Endothelial cell (in vitro differentiated cells): Measurements from ENCODE around the gene ACAD11. TPM values are rescaled to one million over a fixed set of nuclear protein-coding genes. Genes with fewer than 3 reads are reported as not detected.
A peak's percentile ranks its signal among the peaks of the same experiment; 100 is the strongest.

Source experiments
- DNase-seq: peaks from one replicate; pipeline ENCODE4 v3.0.0; 2021; ENCODE audit warnings: low spot score
- H3K27ac Mint-ChIP-seq: one replicate; pipeline ENCODE4 v1.8.0; 2021; ENCODE audit warnings: mixed read lengths, inconsistent platforms; ENCODE audit not compliant: unreplicated experiment
- H3K27me3 Mint-ChIP-seq: one replicate; pipeline ENCODE4 v1.8.0; 2021; ENCODE audit warnings: mild to moderate bottlenecking, moderate library complexity, mixed read lengths, inconsistent platforms; ENCODE audit not compliant: unreplicated experiment
- H3K36me3 Mint-ChIP-seq: one replicate; pipeline ENCODE4 v1.8.0; 2021; ENCODE audit warnings: mild to moderate bottlenecking, low read depth, mixed read lengths, inconsistent platforms; ENCODE audit not compliant: unreplicated experiment
- H3K4me1 Mint-ChIP-seq: one replicate; pipeline ENCODE4 v1.8.0; 2021; ENCODE audit warnings: mild to moderate bottlenecking, mixed read lengths, inconsistent platforms; ENCODE audit not compliant: unreplicated experiment
- H3K4me3 Mint-ChIP-seq: one replicate; pipeline ENCODE4 v1.8.0; 2021; ENCODE audit warnings: mild to moderate bottlenecking, mixed read lengths, inconsistent platforms; ENCODE audit not compliant: unreplicated experiment
- H3K9me3 Mint-ChIP-seq: one replicate; pipeline ENCODE4 v1.8.0; 2021; ENCODE audit warnings: mixed read lengths, inconsistent platforms; ENCODE audit not compliant: unreplicated experiment
- total RNA-seq: library from RNA; stranded (reverse); fragmentation: NEBNext Ultra II Directional; extraction: Animal tissue kit (Norgen Biotek cat#: 25700); gene quantifications from one replicate; pipeline ENCODE4 v1.2.1, GENCODE V29; 2021; ENCODE audit not compliant: unreplicated experiment
- TF ChIP-seq, protein P1 (sequence below): fragments of 200-600 bp; sonication (generic); IDR thresholded peaks from one replicate; pipeline ENCODE4 v1.5.0; 2021; ENCODE audit warnings: antibody characterized with exemption; ENCODE audit not compliant: unreplicated experiment

Gene ACAD11
- total RNA-seq, 1 donor from 2014 or later, result 20.0 TPM

DNA sequence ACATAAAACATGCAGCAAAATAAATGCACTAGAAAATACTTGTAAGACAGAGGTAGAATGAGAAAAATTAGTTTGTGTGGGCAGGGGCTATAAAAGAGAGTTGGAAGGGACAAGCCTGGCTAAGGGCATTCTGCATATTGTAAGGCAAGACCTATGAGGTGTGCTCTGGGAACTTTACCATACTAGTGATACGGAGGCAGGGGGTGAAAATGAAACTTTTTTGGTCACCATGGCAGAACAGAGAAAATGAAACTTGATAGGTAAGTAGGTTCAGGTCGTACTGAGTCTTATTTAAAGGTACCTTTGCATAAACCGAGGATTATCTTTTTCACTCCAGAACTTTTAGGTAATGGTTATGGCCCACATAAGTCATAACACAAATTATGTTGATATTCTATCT lies 137.3 kb downstream of the ACAD11 start:
- H3K27ac Mint-ChIP-seq, result no peak overlapping the region
- DNase-seq, result no peak
- H3K36me3 Mint-ChIP-seq, result peaks cover 35% of the 10 kb centered on the region
- no peaks in the 10 kb centered on the region for H3K4me1 Mint-ChIP-seq
- no peaks in the 10 kb centered on the region for H3K27me3 Mint-ChIP-seq
- H3K4me3 Mint-ChIP-seq, result no peak overlapping the region
- no peaks in the 10 kb centered on the region for H3K9me3 Mint-ChIP-seq
- TF ChIP-seq, protein P1, sequence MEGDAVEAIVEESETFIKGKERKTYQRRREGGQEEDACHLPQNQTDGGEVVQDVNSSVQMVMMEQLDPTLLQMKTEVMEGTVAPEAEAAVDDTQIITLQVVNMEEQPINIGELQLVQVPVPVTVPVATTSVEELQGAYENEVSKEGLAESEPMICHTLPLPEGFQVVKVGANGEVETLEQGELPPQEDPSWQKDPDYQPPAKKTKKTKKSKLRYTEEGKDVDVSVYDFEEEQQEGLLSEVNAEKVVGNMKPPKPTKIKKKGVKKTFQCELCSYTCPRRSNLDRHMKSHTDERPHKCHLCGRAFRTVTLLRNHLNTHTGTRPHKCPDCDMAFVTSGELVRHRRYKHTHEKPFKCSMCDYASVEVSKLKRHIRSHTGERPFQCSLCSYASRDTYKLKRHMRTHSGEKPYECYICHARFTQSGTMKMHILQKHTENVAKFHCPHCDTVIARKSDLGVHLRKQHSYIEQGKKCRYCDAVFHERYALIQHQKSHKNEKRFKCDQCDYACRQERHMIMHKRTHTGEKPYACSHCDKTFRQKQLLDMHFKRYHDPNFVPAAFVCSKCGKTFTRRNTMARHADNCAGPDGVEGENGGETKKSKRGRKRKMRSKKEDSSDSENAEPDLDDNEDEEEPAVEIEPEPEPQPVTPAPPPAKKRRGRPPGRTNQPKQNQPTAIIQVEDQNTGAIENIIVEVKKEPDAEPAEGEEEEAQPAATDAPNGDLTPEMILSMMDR, result no peak

DNA sequence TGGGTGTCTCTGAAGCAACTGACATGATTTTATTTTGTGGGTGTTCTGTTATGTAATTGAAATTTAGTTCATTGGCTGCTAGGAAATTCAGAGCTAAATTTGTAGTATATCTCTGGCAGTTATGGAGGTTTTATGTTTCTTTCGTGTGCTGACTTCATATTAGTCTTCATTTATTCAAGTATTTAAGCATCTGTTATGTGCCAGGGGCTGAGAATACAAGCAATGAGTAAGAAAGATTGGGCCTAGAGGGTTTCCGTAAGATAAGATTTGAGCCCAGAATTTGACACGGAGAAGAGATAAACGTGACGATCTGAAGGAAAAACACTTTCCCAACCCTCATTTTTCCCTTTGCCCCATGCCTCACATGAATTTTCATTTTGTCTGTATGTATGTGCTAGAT lies 137.7 kb downstream of the ACAD11 start:
- Mint-ChIP-seq H3K4me3 (no peak overlapping the region), H3K27ac (no peak overlapping the region), H3K27me3 (no peaks in the 10 kb centered on the region), H3K4me1 (no peaks in the 10 kb centered on the region), H3K36me3 (peaks cover 38% of the 10 kb centered on the region), H3K9me3 (no peaks in the 10 kb centered on the region)
- TF ChIP-seq, protein P1, result no peak
- DNase-seq, result no peak

DNA sequence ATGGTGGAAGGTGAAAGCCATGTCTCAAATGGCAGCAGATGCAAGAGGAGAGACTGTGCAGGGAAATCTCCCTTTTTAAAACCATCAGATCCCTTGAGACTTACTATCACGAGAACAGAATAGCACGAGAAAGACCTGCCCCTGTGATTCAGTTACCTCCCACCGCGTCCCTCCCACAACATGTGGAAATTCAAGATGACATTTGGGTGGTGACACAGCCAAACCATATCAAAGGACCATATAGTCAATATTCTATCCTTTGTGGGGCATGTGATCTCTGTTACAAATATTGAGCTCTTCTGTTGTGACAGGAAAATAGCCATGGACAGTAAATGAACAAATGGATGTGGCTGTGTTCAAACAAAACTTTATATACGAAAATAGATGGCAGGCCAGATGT lies 139.7 kb downstream of the ACAD11 start:
- H3K27ac Mint-ChIP-seq, result no peak overlapping the region
- no peak for DNase-seq
- H3K36me3 Mint-ChIP-seq, result peaks cover 44% of the 10 kb centered on the region
- TF ChIP-seq, protein P1, result no peak
- H3K9me3 Mint-ChIP-seq, result no peaks in the 10 kb centered on the region
- no peaks in the 10 kb centered on the region for H3K27me3 Mint-ChIP-seq
- H3K4me1 Mint-ChIP-seq, result no peaks in the 10 kb centered on the region
- no peak overlapping the region for H3K4me3 Mint-ChIP-seq

DNA sequence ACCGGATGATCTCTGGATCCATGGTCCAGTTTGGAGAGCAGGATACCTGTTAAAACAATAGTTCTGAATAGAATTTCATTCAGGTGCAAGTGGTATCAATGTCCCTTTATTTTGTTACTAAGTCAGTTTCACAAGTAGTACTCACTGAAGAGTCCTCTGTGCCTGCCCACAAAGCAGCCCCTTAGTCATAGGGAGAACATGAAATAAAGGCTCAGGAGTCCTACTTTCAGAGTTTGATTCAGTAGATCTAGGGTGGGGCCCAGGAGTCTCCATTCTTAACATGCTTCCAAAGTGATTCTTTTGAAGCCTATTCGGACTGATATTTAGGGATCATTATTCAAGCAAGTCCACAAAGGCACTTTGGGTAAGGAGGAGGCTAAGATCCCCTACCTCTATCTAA lies 142.3 kb downstream of the ACAD11 start:
- Mint-ChIP-seq H3K27ac (no peak overlapping the region), H3K27me3 (no peaks in the 10 kb centered on the region), H3K9me3 (no peaks in the 10 kb centered on the region), H3K4me3 (peak overlapping the region; percentile 19), H3K36me3 (peaks cover 44% of the 10 kb centered on the region), H3K4me1 (no peaks in the 10 kb centered on the region)
- no peak for DNase-seq
- TF ChIP-seq, protein P1, result no peak

DNA sequence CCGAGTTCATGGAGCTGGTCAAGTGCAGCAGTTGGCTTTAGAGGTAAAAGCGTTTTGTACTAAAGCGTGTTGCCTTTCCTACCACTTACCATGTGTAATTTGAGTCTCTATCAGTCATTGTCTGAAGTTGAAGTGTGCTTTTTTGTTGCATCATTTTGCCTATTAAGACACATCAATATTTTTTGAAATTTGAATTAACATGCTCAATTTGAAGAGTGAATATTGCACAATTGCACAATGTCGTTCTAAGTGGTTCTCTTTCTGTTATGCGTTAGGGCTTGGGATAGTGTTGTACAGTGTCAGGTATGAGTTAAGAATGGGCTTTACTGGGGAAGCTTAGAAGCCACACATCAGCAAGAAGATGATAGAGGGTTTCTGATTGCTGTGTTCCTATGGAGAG lies 146.6 kb downstream of the ACAD11 start:
- no peak overlapping the region for H3K4me3 Mint-ChIP-seq
- H3K27me3 Mint-ChIP-seq, result no peaks in the 10 kb centered on the region
- H3K9me3 Mint-ChIP-seq, result no peaks in the 10 kb centered on the region
- no peaks in the 10 kb centered on the region for H3K4me1 Mint-ChIP-seq
- no peak for DNase-seq
- H3K36me3 Mint-ChIP-seq, result peaks cover 35% of the 10 kb centered on the region
- TF ChIP-seq, protein P1, result no peak
- H3K27ac Mint-ChIP-seq, result no peak overlapping the region
